Mesenchymal stem cell (in vitro differentiated cells and primary cell): Measurements from ENCODE around the gene C9orf43.

Source experiments
- DNase-seq: peaks from one replicate; pipeline ENCODE4 v3.0.0-alpha.2; 2013
- H2AFZ ChIP-seq: one replicate; pipeline ENCODE4 v1.6.1; 2013; ENCODE audit warnings: low read depth, mild to moderate bottlenecking, control low read depth, inconsistent platforms, low read length, moderate library complexity
- H2AK5ac ChIP-seq: 2 replicates; pipeline ENCODE4 v1.6.1; 2013; ENCODE audit warnings: low read length, moderate library complexity, mild to moderate bottlenecking, inconsistent platforms; ENCODE audit not compliant: severe bottlenecking
- H2BK120ac ChIP-seq: one replicate; pipeline ENCODE4 v1.6.1; 2013; ENCODE audit warnings: low read depth, mild to moderate bottlenecking, inconsistent platforms, low read length, moderate library complexity
- H2BK12ac ChIP-seq, 2 experiments: one replicate each; pipeline ENCODE4 v1.6.1; 2013; ENCODE audit warnings: inconsistent platforms in 2 of 2, low read length in 2 of 2, mild to moderate bottlenecking in 2 of 2, moderate library complexity in 2 of 2, control low read depth in 1 of 2
- H2BK15ac ChIP-seq: one replicate; pipeline ENCODE4 v1.6.1; 2013; ENCODE audit warnings: mild to moderate bottlenecking, low read depth, inconsistent platforms; ENCODE audit not compliant: poor library complexity, severe bottlenecking
- H2BK5ac ChIP-seq: 2 replicates; pipeline ENCODE4 v1.6.1; 2013; ENCODE audit warnings: low read depth, mild to moderate bottlenecking, low read length, control low read depth, inconsistent platforms; ENCODE audit not compliant: poor library complexity, severe bottlenecking
- H3K14ac ChIP-seq, 2 experiments: one replicate each; pipeline ENCODE4 v1.6.1; 2013; ENCODE audit warnings: inconsistent platforms in 2 of 2, low read length in 2 of 2, control low read depth in 1 of 2, mild to moderate bottlenecking in 1 of 2, moderate library complexity in 1 of 2
- H3K18ac ChIP-seq, 2 experiments: one replicate each; pipeline ENCODE4 v1.6.1; 2013; ENCODE audit warnings: inconsistent platforms in 2 of 2, low read length in 2 of 2, control low read depth in 1 of 2, low read depth in 1 of 2, mild to moderate bottlenecking in 1 of 2
- H3K23ac ChIP-seq, 2 experiments: one replicate each; pipeline ENCODE4 v1.6.1; 2013; ENCODE audit warnings: inconsistent platforms in 2 of 2, low read length in 2 of 2, mild to moderate bottlenecking in 2 of 2, moderate library complexity in 2 of 2, control low read depth in 1 of 2
- H3K27ac ChIP-seq: 2 replicates; pipeline ENCODE4 v1.5.1; 2013; ENCODE audit warnings: mild to moderate bottlenecking, moderate library complexity, low read length, control low read depth, inconsistent platforms; ENCODE audit not compliant: poor library complexity, severe bottlenecking
- H3K27me3 ChIP-seq, 2 experiments: 2 replicates each; pipeline versions ENCODE4 v1.6.1 to v1.7.0; 2013; ENCODE audit warnings: low read length in 2 of 2, mild to moderate bottlenecking in 2 of 2, moderate library complexity in 2 of 2, control low read depth in 1 of 2, inconsistent platforms in 1 of 2; ENCODE audit not compliant: control insufficient read depth in 1 of 2, insufficient read depth in 1 of 2
- H3K36me3 ChIP-seq, 2 experiments: 2 replicates each; pipeline versions ENCODE4 v1.6.1 to v1.7.0; 2013; ENCODE audit warnings: low read length in 2 of 2, control low read depth in 1 of 2, inconsistent platforms in 1 of 2, low read depth in 1 of 2, mild to moderate bottlenecking in 1 of 2; ENCODE audit not compliant: insufficient read depth in 2 of 2, control insufficient read depth in 1 of 2
- H3K4ac ChIP-seq, 2 experiments: one replicate each; pipeline ENCODE4 v1.6.1; 2013; ENCODE audit warnings: inconsistent platforms in 2 of 2, low read length in 2 of 2, mild to moderate bottlenecking in 2 of 2, moderate library complexity in 2 of 2, control low read depth in 1 of 2, low read depth in 1 of 2
- H3K4me1 ChIP-seq: 2 replicates; pipeline ENCODE4 v1.6.1; 2013; ENCODE audit warnings: low read depth, low read length, control low read depth; ENCODE audit not compliant: control insufficient read depth, insufficient read depth
- H3K4me2 ChIP-seq: 2 replicates; pipeline ENCODE4 v1.6.1; 2013; ENCODE audit warnings: low read length, mild to moderate bottlenecking, inconsistent platforms; ENCODE audit not compliant: poor library complexity, severe bottlenecking
- H3K4me3 ChIP-seq, 2 experiments: 2 replicates each; pipeline versions ENCODE4 v1.5.1 to v1.7.0; 2013; ENCODE audit warnings: low read length in 2 of 2, mild to moderate bottlenecking in 2 of 2, control low read depth in 1 of 2, low read depth in 1 of 2; ENCODE audit not compliant: insufficient read depth in 1 of 2
- H3K79me1 ChIP-seq: replicated peaks from 2 replicates; pipeline ENCODE4 v1.6.1; 2013; ENCODE audit warnings: mild to moderate bottlenecking, control low read depth, low read length, inconsistent platforms; ENCODE audit not compliant: poor library complexity, severe bottlenecking
- H3K9ac ChIP-seq: 2 replicates; pipeline ENCODE4 v1.7.0; 2013; ENCODE audit warnings: mild to moderate bottlenecking, low read length, moderate library complexity
- H3K9me3 ChIP-seq: 2 replicates; pipeline ENCODE4 v1.7.0; 2013; ENCODE audit warnings: mild to moderate bottlenecking, low read length; ENCODE audit not compliant: control insufficient read depth
- H4K8ac ChIP-seq: one replicate; pipeline ENCODE4 v1.6.1; 2013; ENCODE audit warnings: inconsistent platforms, mild to moderate bottlenecking, low read length, moderate library complexity
- H4K91ac ChIP-seq: one replicate; pipeline ENCODE4 v1.6.1; 2013; ENCODE audit warnings: mild to moderate bottlenecking, low read length, inconsistent platforms
- WGBS: methylation state at CpG from one replicate; pipeline ENCODE4 v1.1.7; 2013; ENCODE audit warnings: mixed read lengths; 5-methylcytosine and 5-hydroxymethylcytosine counted together

Gene C9orf43

GRCh38 chr9:113476511-113476916 is 66.0 kb downstream of the C9orf43 start:
- Histone ChIP-seq H3K4me3 (no peak overlapping the region), H3K14ac (no peak overlapping the region), H3K79me1 (peaks cover 2% of the 10 kb centered on the region), H3K4me2 (no peak overlapping the region), H3K36me3 (no peaks in the 10 kb centered on the region), H3K27me3 (peaks cover 0 to 17% of the 10 kb centered on the region in 2 experiments), H2BK12ac (no peak overlapping the region), H3K4me1 (peaks cover 1% of the 10 kb centered on the region), H4K8ac (no peak overlapping the region), H2BK120ac (no peak overlapping the region), H2AK5ac (no peak overlapping the region), H2BK15ac (no peak overlapping the region), H3K23ac (no peak overlapping the region), H3K27ac (no peak overlapping the region), H2AFZ (no peak overlapping the region), H3K9ac (no peak overlapping the region), H2BK5ac (no peak overlapping the region), H3K4ac (no peak overlapping the region), H3K9me3 (no peaks in the 10 kb centered on the region), H3K18ac (no peak overlapping the region), H4K91ac (no peak overlapping the region)
- 80% methylated on average over 3 of the region's 4 CpGs for WGBS
- DNase-seq = no peak

- Histone ChIP-seq H2AFZ (no peak overlapping the region), H3K9ac (no peak overlapping the region), H3K79me1 (peaks cover 2% of the 10 kb centered on the region), H4K91ac (no peak overlapping the region), H2BK15ac (no peak overlapping the region), H3K4me2 (no peak overlapping the region), H3K14ac (no peak overlapping the region), H3K18ac (no peak overlapping the region), H3K27ac (no peak overlapping the region), H3K4me1 (no peaks in the 10 kb centered on the region), H2BK120ac (no peak overlapping the region), H4K8ac (no peak overlapping the region), H2BK5ac (no peak overlapping the region), H2AK5ac (no peak overlapping the region), H2BK12ac (no peak overlapping the region), H3K27me3 (peaks cover 0 to 17% of the 10 kb centered on the region in 2 experiments), H3K4me3 (no peak overlapping the region), H3K23ac (no peak overlapping the region), H3K4ac (no peak overlapping the region), H3K9me3 (no peaks in the 10 kb centered on the region), H3K36me3 (no peaks in the 10 kb centered on the region)
- WGBS = 89% methylated on average over 4 of the region's 4 CpGs
- no peak for DNase-seq
Measured at GRCh38 chr9:113477058-113477457, 66.5 kb downstream of the C9orf43 start.

GRCh38 chr9:113477661-113478060 is 67.1 kb downstream of the C9orf43 start:
- H3K9me3 ChIP-seq = no peaks in the 10 kb centered on the region
- no peak overlapping the region for H3K4ac ChIP-seq
- peaks cover 2% of the 10 kb centered on the region for H3K4me1 ChIP-seq
- no peak overlapping the region for H3K23ac ChIP-seq
- peaks cover 0 to 17% of the 10 kb centered on the region in 2 experiments for H3K27me3 ChIP-seq
- H2BK12ac ChIP-seq = no peak overlapping the region
- no peak overlapping the region for H2BK120ac ChIP-seq
- H3K4me2 ChIP-seq = no peak overlapping the region
- DNase-seq = no peak
- no peaks in the 10 kb centered on the region for H3K36me3 ChIP-seq
- no peak overlapping the region for H2BK5ac ChIP-seq
- H3K27ac ChIP-seq = no peak overlapping the region
- no peak overlapping the region for H2AFZ ChIP-seq
- H2AK5ac ChIP-seq = no peak overlapping the region
- H3K18ac ChIP-seq = no peak overlapping the region
- H2BK15ac ChIP-seq = no peak overlapping the region
- WGBS = 93% methylated on average over 5 of the region's 5 CpGs
- H4K8ac ChIP-seq = no peak overlapping the region
- no peak overlapping the region for H3K14ac ChIP-seq
- no peak overlapping the region for H3K9ac ChIP-seq
- peaks cover 2% of the 10 kb centered on the region for H3K79me1 ChIP-seq
- H3K4me3 ChIP-seq = no peak overlapping the region
- no peak overlapping the region for H4K91ac ChIP-seq

- Histone ChIP-seq H3K9ac (no peak overlapping the region), H3K27ac (no peak overlapping the region), H2BK5ac (no peak overlapping the region), H3K4me2 (no peak overlapping the region), H2AK5ac (no peak overlapping the region), H4K91ac (no peak overlapping the region), H2AFZ (no peak overlapping the region), H3K23ac (no peak overlapping the region), H3K18ac (no peak overlapping the region), H3K79me1 (peaks cover 2% of the 10 kb centered on the region), H3K36me3 (no peaks in the 10 kb centered on the region), H3K27me3 (peaks cover 0 to 17% of the 10 kb centered on the region in 2 experiments), H3K9me3 (no peaks in the 10 kb centered on the region), H2BK12ac (no peak overlapping the region), H3K14ac (no peak overlapping the region), H3K4me3 (no peak overlapping the region), H3K4ac (no peak overlapping the region), H2BK15ac (no peak overlapping the region), H2BK120ac (no peak overlapping the region), H4K8ac (no peak overlapping the region), H3K4me1 (peaks cover 2% of the 10 kb centered on the region)
- no peak for DNase-seq
- WGBS = 86% methylated on average over 7 of the region's 7 CpGs
Measured at GRCh38 chr9:113479174-113479621, 68.7 kb downstream of the C9orf43 start.
